ENCODE measurements around the gene OSBPL7. TPM values are rescaled to one million over a fixed set of nuclear protein-coding genes. Genes with fewer than 3 reads are reported as not detected.

The OSBPL7 gene
- polyA plus RNA-seq, 1 donor (not counting 4 experiments of a cell fraction or from before 2014, with no cell fraction given): 1.9 TPM

- TF ChIP-seq CTCF (optimal IDR thresholded peaks at IDR 0.05 in 1 of 3, IDR thresholded peaks at IDR 0.05 in 1 of 3, conservative IDR thresholded peaks at IDR 0.05 in 1 of 3; ENCODE audit: extremely low read depth in 1 of 3, insufficient read depth in 2 of 3, low read length in 3 of 3) (no peak), EZH2 (IDR thresholded peaks at IDR 0.05; ENCODE audit: low read length) (no peak)
- no peak for FAIRE-seq
Measured at GRCh38 chr17:47830396-47831002, 8.9 kb upstream of the OSBPL7 start.

GRCh38 chr17:47829870-47830269 is 8.3 kb upstream of the OSBPL7 start:
- Histone ChIP-seq H3K27ac (ENCODE audit: control insufficient read depth, insufficient read depth, low read length) (no peak overlapping the region), H3K9me3 (ENCODE audit: control insufficient read depth, low read depth, low read length) (no peaks in the 10 kb centered on the region), H4K20me1 (ENCODE audit: control insufficient read depth, extremely low read depth, insufficient read depth, low read length) (no peaks in the 10 kb centered on the region), H3K4me3 (ENCODE audit: control insufficient read depth in 2 of 3, extremely low read depth in 1 of 3, insufficient read depth in 2 of 3, low read depth in 1 of 3, low read length in 3 of 3) (no peak overlapping the region), H3K79me2 (ENCODE audit: control insufficient read depth, insufficient read depth, low read length) (peaks cover 26% of the 10 kb centered on the region), H3K9me1 (ENCODE audit: control insufficient read depth, extremely low read depth, insufficient read depth, low read length) (peaks cover 3% of the 10 kb centered on the region), H3K4me2 (ENCODE audit: control insufficient read depth, extremely low read depth, insufficient read depth, low read depth, low read length) (peak overlapping the region; percentile 99), H2AFZ (ENCODE audit: control insufficient read depth, low read length) (no peak overlapping the region), H3K36me3 (ENCODE audit: control insufficient read depth in 2 of 2, extremely low read depth in 1 of 2, insufficient read depth in 2 of 2, low read length in 2 of 2) (peaks cover 15 to 17% of the 10 kb centered on the region in 2 experiments), H3K27me3 (ENCODE audit: control insufficient read depth, extremely low read depth, insufficient read depth, low read length) (no peaks in the 10 kb centered on the region), H3K4me1 (ENCODE audit: control insufficient read depth, extremely low read depth, insufficient read depth, low read length) (peaks cover 18% of the 10 kb centered on the region), H3K9ac (ENCODE audit: control insufficient read depth, extremely low read depth, insufficient read depth, low read length) (no peak overlapping the region)
- no peak for TF ChIP-seq EZH2 (IDR thresholded peaks at IDR 0.05; ENCODE audit: low read length)
- TF ChIP-seq CTCF (optimal IDR thresholded peaks at IDR 0.05 in 1 of 3, IDR thresholded peaks at IDR 0.05 in 1 of 3, conservative IDR thresholded peaks at IDR 0.05 in 1 of 3; ENCODE audit: extremely low read depth in 1 of 3, insufficient read depth in 2 of 3, low read length in 3 of 3): no peak
- dilution Hi-C loops (cut with MboI; ENCODE audit: extremely low pct_ligation_motif_present, low sequenced_read_pairs): no loop called here
- FAIRE-seq (no peak), DNase-seq (ENCODE audit: low read depth, low spot score) (no peak)

More at GRCh38 chr17:47830396-47831002, 8.9 kb upstream of the OSBPL7 start:
- DNase-seq (ENCODE audit: low read depth, low spot score): no peak
- Histone ChIP-seq H3K27ac (ENCODE audit: control insufficient read depth, insufficient read depth, low read length) (peak overlapping the region; percentile 79), H3K79me2 (ENCODE audit: control insufficient read depth, insufficient read depth, low read length) (peaks cover 26% of the 10 kb centered on the region), H3K4me2 (ENCODE audit: control insufficient read depth, extremely low read depth, insufficient read depth, low read depth, low read length) (peak overlapping the region; percentile 99), H3K27me3 (ENCODE audit: control insufficient read depth, extremely low read depth, insufficient read depth, low read length) (no peaks in the 10 kb centered on the region), H3K4me3 (ENCODE audit: control insufficient read depth in 2 of 3, extremely low read depth in 1 of 3, insufficient read depth in 2 of 3, low read depth in 1 of 3, low read length in 3 of 3) (peak overlapping the region; percentile 74 to 100 (median 100)), H3K9me3 (ENCODE audit: control insufficient read depth, low read depth, low read length) (no peaks in the 10 kb centered on the region), H3K9ac (ENCODE audit: control insufficient read depth, extremely low read depth, insufficient read depth, low read length) (peak overlapping the region; percentile 84), H3K36me3 (ENCODE audit: control insufficient read depth in 2 of 2, extremely low read depth in 1 of 2, insufficient read depth in 2 of 2, low read length in 2 of 2) (peaks cover 12 to 17% of the 10 kb centered on the region in 2 experiments), H4K20me1 (ENCODE audit: control insufficient read depth, extremely low read depth, insufficient read depth, low read length) (no peaks in the 10 kb centered on the region), H2AFZ (ENCODE audit: control insufficient read depth, low read length) (no peak overlapping the region), H3K9me1 (ENCODE audit: control insufficient read depth, extremely low read depth, insufficient read depth, low read length) (peaks cover 3% of the 10 kb centered on the region), H3K4me1 (ENCODE audit: control insufficient read depth, extremely low read depth, insufficient read depth, low read length) (peaks cover 18% of the 10 kb centered on the region)
- dilution Hi-C loops (cut with MboI; ENCODE audit: extremely low pct_ligation_motif_present, low sequenced_read_pairs): no loop called here

All from keratinocyte (primary cell).